ENCODE results near the gene CADM1.

DNA sequence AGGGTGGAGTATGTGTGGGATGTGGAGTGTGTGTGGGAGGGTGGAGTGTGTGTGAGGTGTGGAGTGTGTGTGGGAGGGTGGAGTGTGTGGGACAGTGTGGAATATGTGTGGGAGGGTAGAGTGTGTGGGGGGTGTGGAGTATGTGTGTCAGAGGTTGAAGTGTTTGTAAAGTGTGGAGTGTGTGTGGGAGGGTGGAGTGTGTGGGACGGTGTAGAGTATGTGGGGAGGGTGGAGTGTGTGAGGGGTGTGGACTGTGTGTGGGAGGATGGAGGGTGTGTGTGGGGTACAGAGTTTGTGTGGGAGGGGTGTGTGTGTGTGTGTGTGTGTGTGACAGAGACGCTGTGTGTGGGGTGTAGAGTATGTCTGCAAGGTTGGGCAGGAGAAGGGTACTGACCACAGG lies 355.5 kb downstream of the CADM1 start:
- no peak for TF ChIP-seq POLR2AphosphoS5 (IDR thresholded peaks at IDR 0.05)
- TF ChIP-seq, protein P1, sequence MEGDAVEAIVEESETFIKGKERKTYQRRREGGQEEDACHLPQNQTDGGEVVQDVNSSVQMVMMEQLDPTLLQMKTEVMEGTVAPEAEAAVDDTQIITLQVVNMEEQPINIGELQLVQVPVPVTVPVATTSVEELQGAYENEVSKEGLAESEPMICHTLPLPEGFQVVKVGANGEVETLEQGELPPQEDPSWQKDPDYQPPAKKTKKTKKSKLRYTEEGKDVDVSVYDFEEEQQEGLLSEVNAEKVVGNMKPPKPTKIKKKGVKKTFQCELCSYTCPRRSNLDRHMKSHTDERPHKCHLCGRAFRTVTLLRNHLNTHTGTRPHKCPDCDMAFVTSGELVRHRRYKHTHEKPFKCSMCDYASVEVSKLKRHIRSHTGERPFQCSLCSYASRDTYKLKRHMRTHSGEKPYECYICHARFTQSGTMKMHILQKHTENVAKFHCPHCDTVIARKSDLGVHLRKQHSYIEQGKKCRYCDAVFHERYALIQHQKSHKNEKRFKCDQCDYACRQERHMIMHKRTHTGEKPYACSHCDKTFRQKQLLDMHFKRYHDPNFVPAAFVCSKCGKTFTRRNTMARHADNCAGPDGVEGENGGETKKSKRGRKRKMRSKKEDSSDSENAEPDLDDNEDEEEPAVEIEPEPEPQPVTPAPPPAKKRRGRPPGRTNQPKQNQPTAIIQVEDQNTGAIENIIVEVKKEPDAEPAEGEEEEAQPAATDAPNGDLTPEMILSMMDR (IDR thresholded peaks at IDR 0.05): no peak

Measured in stomach (tissue), 4 donors.